AG09319 (cell line): ENCODE measurements around the gene UQCR11.

Source experiments
- DNase-seq: peaks from one replicate; pipeline ENCODE4 v3.0.0-alpha.2; 2010; ENCODE audit warnings: low read depth; ENCODE audit errors: extremely low read depth
- TF ChIP-seq, protein P1 (sequence below): IDR thresholded peaks from 2 replicates; pipeline ENCODE4 v1.5.1; 2011; ENCODE audit warnings: low read depth, mild to moderate bottlenecking, inconsistent platforms, low read length, moderate library complexity

UQCR11 gene

DNA sequence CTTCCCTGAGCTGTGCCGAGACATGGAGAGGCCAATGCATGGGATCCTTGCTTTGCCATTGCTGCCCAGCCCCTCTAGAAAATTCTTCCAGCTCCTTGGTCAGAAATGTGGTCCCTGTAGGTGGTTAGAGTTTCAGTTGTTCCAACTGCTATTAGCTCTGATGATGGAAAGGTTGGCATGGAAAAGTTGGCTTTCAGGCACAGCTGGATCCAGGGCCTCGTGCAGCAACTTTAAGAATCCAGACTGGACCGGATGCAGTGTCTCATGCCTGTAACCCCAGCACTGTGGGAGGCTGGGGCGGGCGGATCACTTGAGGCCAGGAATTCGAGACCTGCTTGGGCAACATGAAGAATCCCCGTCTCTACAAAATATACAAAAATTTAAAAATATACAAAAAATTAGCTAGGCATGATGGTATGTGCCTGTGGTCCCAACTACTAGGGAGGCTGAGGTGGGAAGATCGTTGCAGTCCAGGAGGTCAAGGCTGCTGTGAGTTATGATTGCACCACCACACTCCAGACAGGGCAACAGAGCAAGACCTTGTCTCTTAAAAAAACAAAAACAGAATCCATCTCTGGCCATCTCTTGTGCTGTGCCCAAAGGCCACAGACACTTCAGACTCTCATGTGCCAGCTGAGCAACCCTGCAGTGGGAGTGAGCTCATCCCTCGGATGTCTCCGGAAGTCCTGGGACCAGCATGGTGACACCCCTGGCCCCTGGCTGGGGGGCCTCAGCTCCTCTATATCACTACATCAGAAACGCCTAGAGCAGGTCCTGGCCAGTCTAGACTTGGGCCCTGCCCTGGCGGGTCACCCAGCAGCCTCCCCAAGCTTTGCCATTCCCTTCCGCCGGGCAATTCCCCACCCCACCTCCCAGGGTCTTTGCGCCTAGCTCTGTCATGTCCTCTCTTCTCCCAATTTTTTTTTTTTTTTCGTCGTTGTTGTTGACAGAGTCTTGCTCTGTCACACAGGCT, 53.9 kb downstream of the UQCR11 start:
- TF ChIP-seq, protein P1, sequence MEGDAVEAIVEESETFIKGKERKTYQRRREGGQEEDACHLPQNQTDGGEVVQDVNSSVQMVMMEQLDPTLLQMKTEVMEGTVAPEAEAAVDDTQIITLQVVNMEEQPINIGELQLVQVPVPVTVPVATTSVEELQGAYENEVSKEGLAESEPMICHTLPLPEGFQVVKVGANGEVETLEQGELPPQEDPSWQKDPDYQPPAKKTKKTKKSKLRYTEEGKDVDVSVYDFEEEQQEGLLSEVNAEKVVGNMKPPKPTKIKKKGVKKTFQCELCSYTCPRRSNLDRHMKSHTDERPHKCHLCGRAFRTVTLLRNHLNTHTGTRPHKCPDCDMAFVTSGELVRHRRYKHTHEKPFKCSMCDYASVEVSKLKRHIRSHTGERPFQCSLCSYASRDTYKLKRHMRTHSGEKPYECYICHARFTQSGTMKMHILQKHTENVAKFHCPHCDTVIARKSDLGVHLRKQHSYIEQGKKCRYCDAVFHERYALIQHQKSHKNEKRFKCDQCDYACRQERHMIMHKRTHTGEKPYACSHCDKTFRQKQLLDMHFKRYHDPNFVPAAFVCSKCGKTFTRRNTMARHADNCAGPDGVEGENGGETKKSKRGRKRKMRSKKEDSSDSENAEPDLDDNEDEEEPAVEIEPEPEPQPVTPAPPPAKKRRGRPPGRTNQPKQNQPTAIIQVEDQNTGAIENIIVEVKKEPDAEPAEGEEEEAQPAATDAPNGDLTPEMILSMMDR, result no peak
- DNase-seq, result no peak

DNA sequence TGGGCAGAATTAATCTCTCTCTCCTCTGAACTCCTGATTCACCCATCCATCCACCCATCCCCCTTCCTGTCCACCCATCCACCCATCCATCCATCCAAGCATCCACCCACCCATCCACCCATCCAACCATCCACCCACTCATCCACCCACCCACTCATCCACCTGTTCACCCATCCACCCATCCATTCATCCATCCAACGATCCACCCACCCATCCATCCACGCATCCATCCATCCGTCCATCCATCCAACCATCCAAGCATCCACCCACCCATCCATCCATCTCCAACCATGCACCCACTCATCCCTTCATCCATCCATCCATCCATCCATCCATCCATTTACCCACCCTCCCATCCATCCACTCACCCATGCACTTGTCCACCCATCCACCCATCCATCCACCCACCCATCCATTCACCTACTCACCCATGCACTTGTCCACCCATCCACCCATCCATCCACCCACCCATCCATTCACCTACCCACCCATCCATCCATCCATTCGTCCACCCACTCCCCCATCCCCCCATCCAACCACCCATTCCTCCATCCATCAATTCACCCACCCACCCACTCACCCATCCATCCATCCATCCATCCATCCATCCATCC, 55.8 kb downstream of the UQCR11 start:
- TF ChIP-seq, protein P1, result no peak
- no peak for DNase-seq
